ENCODE data around the gene GHSR.

GHSR gene

DNA sequence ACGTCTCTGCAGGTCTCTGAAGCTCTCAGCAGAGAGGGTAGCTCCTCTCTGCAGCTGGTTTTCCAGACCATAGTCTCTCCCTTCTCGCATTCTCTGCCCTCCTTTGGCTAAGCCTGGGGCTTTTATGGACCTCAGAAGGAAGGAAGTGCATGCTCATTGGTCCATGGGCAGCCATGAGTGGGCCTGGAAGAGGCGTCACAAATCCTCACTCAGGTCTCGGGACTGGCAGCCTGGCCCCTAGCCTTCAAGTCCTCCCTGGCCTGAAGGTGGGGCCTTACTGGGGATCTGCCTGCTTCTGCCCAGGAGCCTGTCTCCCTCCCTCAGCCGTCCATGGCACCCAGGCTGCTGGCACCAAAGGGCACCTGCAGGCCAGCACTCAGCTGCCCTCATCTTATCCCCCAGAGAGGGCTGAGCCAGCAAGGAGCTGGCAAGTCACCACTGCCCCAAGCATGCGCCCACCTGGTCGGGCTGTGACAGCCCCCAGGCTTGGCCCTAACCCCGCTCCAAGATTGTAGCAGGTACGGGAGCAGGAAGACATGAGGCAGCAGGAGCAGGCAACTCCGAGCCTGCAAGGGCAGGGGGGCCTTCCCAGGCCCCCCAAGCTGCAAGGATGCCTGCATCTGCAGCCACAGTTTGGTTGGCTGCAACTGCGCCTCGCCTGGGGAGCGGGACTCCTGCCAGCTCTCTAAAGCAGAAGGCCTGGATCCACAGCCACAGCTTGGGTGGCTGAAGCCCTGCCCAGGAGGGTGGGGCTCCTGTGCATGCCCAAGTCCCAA is 37.4 kb downstream of the GHSR start:
- ChIA-PET CTCF (interaction anchor here (0.5 kb wide), 1 partner anchor 10 kb away, joined by 3 read pairs; no protein-coding TSS in a partner anchor), POLR2A (no interaction called here)
- no peak for DNase-seq (ENCODE audit: extremely low spot score)
- no peak for TF ChIP-seq ARNT (IDR thresholded peaks at IDR 0.05)
- no peak for TF ChIP-seq TARDBP (IDR thresholded peaks at IDR 0.05)
- TF ChIP-seq NFRKB (IDR thresholded peaks at IDR 0.05), result no peak
- no peak for TF ChIP-seq SUZ12 (IDR thresholded peaks at IDR 0.05)
- TF ChIP-seq PKNOX1 (IDR thresholded peaks at IDR 0.05), result no peak
- no peak for TF ChIP-seq ELF4 (IDR thresholded peaks at IDR 0.05)
- no peak for TF ChIP-seq HDGF (IDR thresholded peaks at IDR 0.05; ENCODE audit: borderline replicate concordance)
- no peak for TF ChIP-seq FOXA1 (IDR thresholded peaks at IDR 0.05)
- TF ChIP-seq CTBP1 (IDR thresholded peaks at IDR 0.05; ENCODE audit: borderline replicate concordance), result no peak
- TF ChIP-seq BHLHE40 (IDR thresholded peaks at IDR 0.05; ENCODE audit: borderline replicate concordance), result no peak
- TF ChIP-seq FOXK2 (IDR thresholded peaks at IDR 0.05), result no peak
- TF ChIP-seq LEF1 (IDR thresholded peaks at IDR 0.05; ENCODE audit: borderline replicate concordance), result no peak
- TF ChIP-seq L3MBTL2 (conservative IDR thresholded peaks at IDR 0.05), result no peak
- no peak for TF ChIP-seq FOXM1 (IDR thresholded peaks at IDR 0.05; ENCODE audit: borderline replicate concordance)

GRCh38 chr3:172407872-172408271 is 40.4 kb downstream of the GHSR start:
- TF ChIP-seq NFRKB (IDR thresholded peaks at IDR 0.05) (no peak), L3MBTL2 (conservative IDR thresholded peaks at IDR 0.05) (no peak), PKNOX1 (IDR thresholded peaks at IDR 0.05) (no peak), SUZ12 (IDR thresholded peaks at IDR 0.05) (no peak), ZNF384 (IDR thresholded peaks at IDR 0.05) (no peak), FOXK2 (IDR thresholded peaks at IDR 0.05) (no peak), BHLHE40 (IDR thresholded peaks at IDR 0.05; ENCODE audit: borderline replicate concordance) (no peak), FOXA1 (IDR thresholded peaks at IDR 0.05) (no peak), FOXM1 (IDR thresholded peaks at IDR 0.05; ENCODE audit: borderline replicate concordance) (no peak), SP1 (IDR thresholded peaks at IDR 0.05) (no peak), CTBP1 (IDR thresholded peaks at IDR 0.05; ENCODE audit: borderline replicate concordance) (no peak), LEF1 (IDR thresholded peaks at IDR 0.05; ENCODE audit: borderline replicate concordance) (no peak), HDGF (IDR thresholded peaks at IDR 0.05; ENCODE audit: borderline replicate concordance) (no peak), TARDBP (IDR thresholded peaks at IDR 0.05) (no peak), ARNT (IDR thresholded peaks at IDR 0.05) (no peak), ELF4 (IDR thresholded peaks at IDR 0.05) (no peak)
- POLR2A ChIA-PET, result no interaction called here
- CTCF ChIA-PET, result interaction anchor here (0.6 kb wide), 1 partner anchor 502 kb away, joined by 4 read pairs; no protein-coding TSS in a partner anchor

DNA sequence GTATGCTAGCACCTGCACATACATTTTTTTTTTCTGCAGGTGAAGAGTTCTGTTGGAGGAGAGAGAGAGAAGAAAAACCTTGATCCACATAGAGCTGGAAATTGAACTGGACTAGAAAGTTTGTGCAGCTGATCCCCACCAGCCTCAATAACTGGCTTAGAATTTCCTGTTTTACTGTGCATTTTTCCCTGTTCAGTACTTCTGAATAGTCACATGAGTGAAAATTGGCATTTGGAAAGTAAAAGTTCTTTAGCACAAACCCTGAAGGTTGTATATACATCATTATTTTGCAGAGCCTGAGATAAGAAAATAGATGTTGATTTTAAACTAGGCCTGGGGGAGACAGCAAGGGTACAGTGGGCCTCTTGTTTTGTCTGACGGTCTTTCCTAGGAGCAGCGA is 42.3 kb downstream of the GHSR start:
- ChIA-PET POLR2A (no interaction called here), CTCF (no interaction called here)
- DNase-seq (ENCODE audit: extremely low spot score), result no peak
- TF ChIP-seq CTBP1 (IDR thresholded peaks at IDR 0.05; ENCODE audit: borderline replicate concordance) (no peak), ZNF384 (IDR thresholded peaks at IDR 0.05) (no peak), BHLHE40 (IDR thresholded peaks at IDR 0.05; ENCODE audit: borderline replicate concordance) (no peak), FOXM1 (IDR thresholded peaks at IDR 0.05; ENCODE audit: borderline replicate concordance) (no peak)

More at GRCh38 chr3:172407872-172408271, 40.4 kb downstream of the GHSR start:
- DNase-seq (ENCODE audit: extremely low spot score), result no peak

DNA sequence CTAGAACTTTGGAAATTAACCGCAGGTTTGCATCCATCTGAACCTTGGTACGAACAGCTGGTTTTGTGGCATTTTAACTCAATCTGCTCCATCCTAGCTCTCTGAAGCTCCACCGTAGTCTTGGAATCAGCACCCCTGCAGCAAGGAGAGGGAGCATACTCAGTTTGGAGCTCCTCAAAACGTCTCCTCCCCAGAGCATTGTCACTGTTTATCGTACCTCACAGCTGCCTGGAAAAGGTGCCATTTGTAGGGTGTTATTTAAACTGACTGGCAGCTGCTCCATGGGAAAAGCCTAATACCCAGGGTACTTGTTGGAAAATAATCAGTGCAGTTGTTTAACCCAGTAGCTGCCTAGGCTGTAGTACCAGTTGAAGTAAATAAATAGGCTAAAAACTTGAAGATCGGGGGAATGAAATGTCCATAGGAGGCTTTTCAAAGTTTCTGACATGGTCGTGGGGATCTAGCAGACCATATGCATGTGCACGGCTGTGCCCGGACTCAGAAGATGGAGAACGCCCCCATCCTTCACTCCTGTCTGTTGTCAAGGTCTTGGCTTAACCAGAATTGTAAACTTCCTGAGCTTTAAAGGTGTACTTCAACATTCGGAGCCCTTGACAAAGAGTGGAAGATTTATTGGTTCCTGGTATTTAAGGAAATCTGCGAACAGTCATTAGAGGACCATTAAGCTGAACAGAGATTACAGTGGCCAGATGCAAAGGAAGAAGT is 43.9 kb downstream of the GHSR start:
- ChIA-PET POLR2A (no interaction called here), CTCF (no interaction called here)
- DNase-seq (ENCODE audit: extremely low spot score), result no peak
- no peak for TF ChIP-seq LEF1 (IDR thresholded peaks at IDR 0.05; ENCODE audit: borderline replicate concordance)
- TF ChIP-seq CTBP1 (IDR thresholded peaks at IDR 0.05; ENCODE audit: borderline replicate concordance), result no peak
- no peak for TF ChIP-seq BHLHE40 (IDR thresholded peaks at IDR 0.05; ENCODE audit: borderline replicate concordance)
- TF ChIP-seq L3MBTL2 (conservative IDR thresholded peaks at IDR 0.05), result no peak
- no peak for TF ChIP-seq PKNOX1 (IDR thresholded peaks at IDR 0.05)
- TF ChIP-seq FOXK2 (IDR thresholded peaks at IDR 0.05), result no peak
- TF ChIP-seq HDGF (IDR thresholded peaks at IDR 0.05; ENCODE audit: borderline replicate concordance), result no peak
- no peak for TF ChIP-seq NFRKB (IDR thresholded peaks at IDR 0.05)
- no peak for TF ChIP-seq FOXM1 (IDR thresholded peaks at IDR 0.05; ENCODE audit: borderline replicate concordance)
- TF ChIP-seq FOXA1 (IDR thresholded peaks at IDR 0.05), result no peak
- no peak for TF ChIP-seq ZNF384 (IDR thresholded peaks at IDR 0.05)
- TF ChIP-seq SP1 (IDR thresholded peaks at IDR 0.05), result no peak

DNA sequence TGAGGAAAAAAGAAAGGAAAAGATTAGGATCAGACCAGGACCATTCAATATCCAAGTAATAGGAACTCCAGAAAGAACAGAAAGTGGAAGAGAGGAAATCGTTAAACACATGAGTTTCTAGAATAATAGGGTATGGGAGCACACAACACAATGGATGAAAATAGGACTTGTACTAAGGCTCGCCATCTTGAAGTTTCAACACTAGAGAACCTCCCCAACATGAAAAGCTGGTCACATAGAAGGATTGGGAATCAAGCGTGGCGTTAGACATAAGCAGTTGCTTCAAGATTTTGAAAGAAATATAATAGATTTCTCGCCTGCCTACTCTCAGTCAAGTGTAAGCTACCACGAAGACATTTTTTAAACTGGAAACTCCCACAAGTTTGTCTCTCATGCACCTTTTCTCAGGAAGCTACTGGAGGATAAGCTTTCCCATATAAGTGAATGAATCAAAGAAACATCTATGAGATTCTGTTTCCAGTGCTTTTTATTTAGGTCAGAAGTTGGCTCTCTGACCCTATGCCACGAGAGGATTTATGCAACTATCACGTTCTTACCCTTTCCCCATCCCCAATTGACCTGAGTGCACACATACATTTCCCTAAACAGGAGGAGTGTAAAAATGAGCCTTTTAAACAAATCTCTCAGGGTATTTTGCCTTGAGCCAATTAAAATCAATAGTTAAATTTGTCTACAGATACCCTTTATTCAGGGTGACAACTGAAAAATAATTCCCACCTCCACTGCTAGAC is 45.2 kb downstream of the GHSR start:
- DNase-seq (ENCODE audit: extremely low spot score), result no peak
- TF ChIP-seq NFRKB (IDR thresholded peaks at IDR 0.05) (no peak), SP1 (IDR thresholded peaks at IDR 0.05) (no peak), HDGF (IDR thresholded peaks at IDR 0.05; ENCODE audit: borderline replicate concordance) (no peak), FOXA1 (IDR thresholded peaks at IDR 0.05) (no peak), BHLHE40 (IDR thresholded peaks at IDR 0.05; ENCODE audit: borderline replicate concordance) (no peak)
- ChIA-PET CTCF (no interaction called here), POLR2A (no interaction called here)
